Limb (tissue), 2 donors: ENCODE measurements around the gene PRSS50.
"Not testable (repeated sequence)": the region's sequence is repeated elsewhere in the genome, so short reads cannot be mapped to it uniquely, and the experiment has no call there.

Experiments
- DNase-seq, 2 donors: peaks; one replicate each; pipeline ENCODE4 v3.0.0-alpha.2; 2016; ENCODE audit errors: extremely low spot score in 2 of 2

Gene PRSS50

DNA sequence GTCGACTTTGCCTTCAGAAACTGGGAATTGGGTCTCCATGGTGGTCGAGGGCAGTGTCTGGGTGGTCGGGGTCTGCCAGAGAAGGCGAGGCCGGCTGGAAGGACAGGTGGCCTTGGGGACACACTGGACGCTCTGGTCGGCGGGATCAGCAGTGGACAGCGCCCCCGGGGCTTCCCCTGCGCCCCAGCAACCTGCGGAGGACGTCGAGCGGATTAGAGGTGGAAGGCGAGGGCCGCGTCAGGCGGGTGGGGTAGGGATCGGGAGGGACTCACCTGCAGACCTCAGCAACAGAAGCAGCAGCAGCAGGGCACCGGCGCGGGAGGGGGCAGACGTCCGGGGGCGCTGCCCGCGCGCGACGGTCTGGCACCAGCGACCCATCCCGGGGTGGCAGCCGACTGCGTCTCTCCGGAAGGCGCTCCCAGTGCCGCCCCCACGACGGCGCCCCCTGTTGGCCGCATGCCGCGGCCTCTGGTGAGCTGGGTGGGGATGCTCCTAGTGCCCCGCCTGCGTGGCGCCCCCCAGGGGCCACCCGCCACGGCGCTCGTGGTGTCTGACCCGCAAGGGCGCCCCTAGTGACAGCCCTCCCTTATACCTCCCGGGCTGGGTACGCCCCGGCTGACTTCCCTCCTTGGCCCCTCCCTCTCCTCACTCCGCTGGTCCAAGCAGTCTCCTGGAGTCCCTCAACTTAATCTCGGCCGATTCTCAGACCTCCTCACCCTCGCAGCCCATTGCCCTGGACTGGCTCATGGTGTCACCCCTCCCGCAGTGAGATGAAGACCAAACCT, at the start of gene PRSS50:
TSS of gene PRSS50 (minus strand) at position 423 of the 785 bp plus-strand sequence. CDS start at position 378, 45 bp downstream.
- DNase-seq = no peak

DNA sequence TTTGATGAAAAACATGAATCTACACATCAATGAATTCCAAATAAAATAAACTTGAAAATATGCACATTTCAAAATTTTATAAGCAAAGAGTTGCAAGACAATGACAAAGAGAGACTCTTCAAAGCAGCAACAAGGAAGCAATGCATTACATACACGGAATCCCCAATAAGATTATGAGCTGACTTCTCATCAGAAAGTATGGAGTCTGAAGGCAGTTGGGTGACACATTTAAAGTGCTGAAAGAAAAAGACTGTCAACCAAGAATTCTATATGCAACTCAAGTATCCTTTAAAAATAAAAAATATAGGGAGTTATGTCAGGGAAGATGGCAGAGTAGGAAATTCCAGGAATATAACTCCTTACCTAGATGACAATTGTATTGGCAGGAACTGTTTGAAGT, 46.5 kb upstream of the PRSS50 start:
- DNase-seq = no peak

DNA sequence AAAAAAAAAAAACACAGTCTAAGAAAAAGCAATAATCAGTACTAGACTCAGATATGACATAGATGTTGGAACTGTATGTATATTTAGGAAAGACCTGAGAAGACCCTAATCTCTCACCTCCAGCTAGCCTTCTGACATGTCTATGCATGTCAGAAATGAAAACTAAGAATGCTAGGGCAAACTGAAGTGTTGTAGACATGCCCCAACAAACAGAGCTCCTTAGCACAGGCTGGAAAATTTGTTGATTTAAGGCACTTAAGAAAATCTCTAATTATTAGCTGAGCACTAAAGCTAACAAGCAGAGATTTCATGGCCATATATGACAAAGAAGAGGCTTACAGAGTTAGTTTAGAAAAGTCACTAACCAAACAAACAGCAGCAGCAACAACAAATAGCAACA, 45.5 kb upstream of the PRSS50 start:
- DNase-seq = no peak

GRCh38 chr3:46759239-46760167, 41.8 kb upstream of the PRSS50 start:
- DNase-seq = no peak

GRCh38 chr3:46756642-46757041, 39.0 kb upstream of the PRSS50 start:
- no peak for DNase-seq

DNA sequence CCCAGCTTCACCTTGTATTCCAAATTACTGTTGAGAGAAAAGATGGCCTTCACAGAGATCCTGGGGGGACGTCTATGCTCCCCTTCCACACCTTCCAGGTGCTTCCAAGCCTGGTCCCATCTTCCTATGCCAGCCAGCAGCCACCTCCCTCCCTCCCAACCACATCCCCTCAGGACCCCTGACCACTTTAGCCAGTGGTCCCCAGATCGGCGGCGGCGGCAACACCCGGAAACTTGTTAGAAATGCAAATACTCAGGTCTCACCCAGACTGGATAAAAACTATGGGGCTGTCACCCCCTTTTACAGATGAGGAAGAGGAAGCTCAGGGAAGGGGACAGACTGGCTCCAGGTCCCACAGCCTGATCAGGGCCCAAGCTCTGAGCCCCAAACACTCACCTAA, 38.0 kb upstream of the PRSS50 start:
- no peak for DNase-seq

- DNase-seq = not testable (repeated sequence)
Observed at GRCh38 chr3:46753127-46753526, 35.5 kb upstream of the PRSS50 start.

GRCh38 chr3:46750555-46751038, 32.9 kb upstream of the PRSS50 start:
- DNase-seq = no peak

DNA sequence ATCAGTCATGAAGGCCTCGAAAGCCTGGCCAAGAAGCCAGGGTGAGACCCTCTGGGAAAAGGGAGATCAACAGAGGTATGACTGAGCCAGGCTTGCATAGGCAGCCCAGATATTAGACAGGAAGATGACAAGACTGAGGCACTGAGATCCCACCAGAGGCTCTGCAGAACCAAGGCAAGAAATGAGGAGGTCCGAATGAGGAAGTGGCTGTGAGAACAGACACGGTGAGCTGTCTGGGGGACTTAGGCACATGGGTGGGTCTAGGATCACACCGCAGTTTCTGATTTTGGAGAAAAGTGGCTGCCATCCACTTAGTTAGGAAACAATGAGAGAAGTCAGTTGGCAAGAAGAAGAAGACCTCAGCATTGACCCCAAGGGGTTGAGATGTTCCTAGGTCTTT, 31.5 kb upstream of the PRSS50 start:
- no peak for DNase-seq

DNA sequence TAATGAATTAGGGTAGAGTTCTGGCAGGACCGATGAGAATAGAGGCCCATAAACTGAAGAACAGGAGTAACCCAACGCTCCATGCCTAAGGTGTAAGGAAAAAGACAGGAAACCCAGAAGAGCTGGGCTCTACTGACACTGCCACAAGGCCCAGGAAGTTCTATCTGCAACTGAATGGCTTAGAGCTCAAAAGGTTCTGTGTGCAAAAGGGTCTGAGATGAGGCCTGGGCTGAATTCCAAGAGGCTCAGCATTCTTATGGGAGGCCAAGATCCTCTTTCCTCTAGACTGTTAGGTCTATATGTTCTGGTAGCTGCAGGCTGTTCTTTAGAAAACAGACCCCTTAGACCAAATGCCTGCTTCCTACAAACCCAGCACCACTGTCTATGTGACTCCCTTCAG, 30.5 kb upstream of the PRSS50 start:
- DNase-seq = no peak

DNA sequence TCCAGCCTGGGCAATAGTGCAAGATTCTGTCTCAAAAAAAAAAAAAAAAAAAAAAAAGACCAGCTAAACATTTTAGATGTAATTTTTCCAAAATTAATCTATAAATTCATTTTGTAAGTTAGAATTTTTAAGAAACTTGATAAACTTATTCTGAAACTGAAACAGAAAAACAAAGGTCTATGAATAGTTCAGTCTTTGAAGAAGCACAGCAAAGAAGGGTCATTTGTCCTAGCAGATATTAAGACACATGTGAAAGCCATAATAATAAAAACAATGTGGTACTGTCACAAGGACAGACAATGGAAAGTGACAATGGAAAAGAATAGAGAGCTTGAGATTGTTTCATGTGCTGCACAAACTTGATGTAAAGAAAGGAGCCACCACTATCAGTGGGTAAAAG, 29.0 kb upstream of the PRSS50 start:
- no peak for DNase-seq

- peak in 1 of 2 donors; percentile 8 for DNase-seq
Observed at GRCh38 chr3:46742992-46743585, 25.4 kb upstream of the PRSS50 start.

GRCh38 chr3:46739565-46739964, 21.9 kb upstream of the PRSS50 start:
- DNase-seq = not testable (repeated sequence)

DNA sequence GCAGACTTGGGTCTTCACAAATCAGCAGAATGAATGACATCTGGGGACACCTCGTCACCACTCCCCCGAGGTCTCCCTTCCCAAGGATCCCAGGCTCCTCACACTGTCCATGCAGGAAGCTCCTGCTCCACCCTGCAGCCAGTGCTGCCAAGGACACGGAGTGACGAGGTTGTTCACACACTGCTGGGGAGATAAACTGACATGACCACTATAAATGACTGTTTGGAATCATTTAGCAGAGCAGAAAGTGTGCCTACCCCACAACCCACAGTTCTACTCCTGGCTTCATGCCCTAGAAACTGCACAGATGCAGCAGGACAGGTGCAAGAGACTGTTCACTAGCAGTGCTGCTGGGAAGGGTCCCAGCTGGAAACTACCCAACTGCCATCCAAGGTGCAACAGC, 19.7 kb upstream of the PRSS50 start:
- DNase-seq = no peak

GRCh38 chr3:46736006-46736872, 18.6 kb upstream of the PRSS50 start:
- no peak for DNase-seq

DNA sequence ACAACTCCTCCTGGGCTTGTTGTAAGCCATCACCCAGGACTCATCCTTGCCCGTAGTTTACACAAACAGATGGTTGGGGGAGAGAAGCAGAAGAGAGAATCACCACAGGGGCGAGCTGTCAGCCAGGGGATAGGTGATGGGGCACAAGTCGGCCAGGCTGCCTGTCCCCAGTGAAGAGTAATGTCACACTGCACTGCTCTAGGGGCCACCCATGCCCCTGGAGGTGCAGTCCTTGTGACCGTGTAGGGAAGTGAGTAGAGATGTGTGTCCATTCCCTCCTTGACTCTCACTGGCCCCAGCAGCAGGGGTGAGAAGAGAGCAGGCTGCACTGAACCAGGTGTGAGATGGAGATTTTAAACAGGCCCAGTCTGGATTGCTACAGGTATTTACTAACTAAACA, 17.1 kb upstream of the PRSS50 start:
- DNase-seq = no peak

GRCh38 chr3:46733026-46733800, 15.5 kb upstream of the PRSS50 start:
- no peak for DNase-seq

- no peak for DNase-seq
Observed at GRCh38 chr3:46731795-46732194, 14.1 kb upstream of the PRSS50 start.

GRCh38 chr3:46730819-46731218, 13.2 kb upstream of the PRSS50 start:
- DNase-seq = no peak

GRCh38 chr3:46729038-46729437, 11.4 kb upstream of the PRSS50 start:
- no peak for DNase-seq
